Mononuclear cell (primary cell): ENCODE measurements around the gene MGAT2. TPM values are rescaled to one million over a fixed set of nuclear protein-coding genes. Genes with fewer than 3 reads are reported as not detected.
A peak's percentile ranks its signal among the peaks of the same experiment; 100 is the strongest.
"Not testable (repeated sequence)": the region's sequence is repeated elsewhere in the genome, so short reads cannot be mapped to it uniquely, and the experiment has no call there.

Experiments used
- H3K27me3 ChIP-seq: 2 replicates; pipeline ENCODE4 v1.6.0; 2011; ENCODE audit warnings: low read length, control low read depth; ENCODE audit not compliant: insufficient read depth
- H3K4me1 ChIP-seq: 2 replicates; pipeline ENCODE4 v1.5.1; 2011; ENCODE audit warnings: mild to moderate bottlenecking, low read length, control low read depth; ENCODE audit not compliant: insufficient read depth
- H3K4me3 ChIP-seq: 2 replicates; pipeline ENCODE4 v1.5.1; 2011; ENCODE audit warnings: mild to moderate bottlenecking, low read length, moderate library complexity
- H3K9me3 ChIP-seq: 2 replicates; pipeline ENCODE4 v1.5.1; 2011; ENCODE audit warnings: low read depth, mild to moderate bottlenecking, control low read depth, low read length
- total RNA-seq: library from RNA; depleted of rRNA; stranded (reverse); fragments of >200 nt; gene quantifications from one replicate; pipeline ENCODE4 v1.2.3, GENCODE V29; 2012

Gene MGAT2
- total RNA-seq, result 37.0 TPM

GRCh38 chr14:49620182-49621113 lies at the start of gene MGAT2, which contains the start of gene RPL36AL:
Gene MGAT2 (plus strand): TSS chr14:49620799. CDS start chr14:49621269, 470 bp downstream.
Gene RPL36AL (minus strand): TSS chr14:49620626. CDS start chr14:49619104, 1,522 bp downstream.
- peak within 1 kb of the TSS; percentile 98 for H3K4me3 ChIP-seq
- H3K4me1 ChIP-seq, result peaks cover 52% of the 10 kb centered on the region
- H3K9me3 ChIP-seq, result no peaks in the 10 kb centered on the region
- H3K27me3 ChIP-seq, result no peaks in the 10 kb centered on the region

- Histone ChIP-seq H3K27me3 (no peaks in the 10 kb centered on the region), H3K4me3 (no peak overlapping the region)
Measured at GRCh38 chr14:49574038-49574437, 46.6 kb upstream of the MGAT2 start.

GRCh38 chr14:49578141-49578540 lies 42.5 kb upstream of the MGAT2 start:
- Histone ChIP-seq H3K4me3 (no peak overlapping the region), H3K4me1 (peaks cover 5% of the 10 kb centered on the region), H3K27me3 (no peaks in the 10 kb centered on the region), H3K9me3 (no peaks in the 10 kb centered on the region)

More at GRCh38 chr14:49574038-49574437, 46.6 kb upstream of the MGAT2 start:
- Histone ChIP-seq H3K9me3 (no peaks in the 10 kb centered on the region), H3K4me1 (no peaks in the 10 kb centered on the region)

GRCh38 chr14:49579841-49580240 lies 40.8 kb upstream of the MGAT2 start:
- peaks cover 20% of the 10 kb centered on the region for H3K4me1 ChIP-seq
- no peaks in the 10 kb centered on the region for H3K9me3 ChIP-seq
- H3K27me3 ChIP-seq, result no peaks in the 10 kb centered on the region
- no peak overlapping the region for H3K4me3 ChIP-seq

GRCh38 chr14:49581209-49582112 lies 39.1 kb upstream of the MGAT2 start:
- no peaks in the 10 kb centered on the region for H3K9me3 ChIP-seq
- H3K4me1 ChIP-seq, result peaks cover 28% of the 10 kb centered on the region
- H3K27me3 ChIP-seq, result no peaks in the 10 kb centered on the region
- no peak overlapping the region for H3K4me3 ChIP-seq

GRCh38 chr14:49582113-49582977 lies 38.3 kb upstream of the MGAT2 start:
- Histone ChIP-seq H3K4me1 (peaks cover 28% of the 10 kb centered on the region), H3K27me3 (no peaks in the 10 kb centered on the region), H3K4me3 (no peak overlapping the region), H3K9me3 (no peaks in the 10 kb centered on the region)

- Histone ChIP-seq H3K4me1 (peaks cover 28% of the 10 kb centered on the region), H3K4me3 (no peak overlapping the region), H3K9me3 (no peaks in the 10 kb centered on the region), H3K27me3 (no peaks in the 10 kb centered on the region)
Measured at GRCh38 chr14:49583629-49584028, 37.0 kb upstream of the MGAT2 start.

GRCh38 chr14:49584058-49584457 lies 36.5 kb upstream of the MGAT2 start:
- Histone ChIP-seq H3K4me1 (peaks cover 28% of the 10 kb centered on the region), H3K27me3 (no peaks in the 10 kb centered on the region), H3K9me3 (no peaks in the 10 kb centered on the region), H3K4me3 (no peak overlapping the region)

- not testable (repeated sequence) for H3K9me3 ChIP-seq, H3K27me3 ChIP-seq
- Histone ChIP-seq H3K4me1 (peaks cover 28% of the 10 kb centered on the region), H3K4me3 (peak overlapping the region; percentile 98)
Measured at GRCh38 chr14:49584981-49585640, 35.5 kb upstream of the MGAT2 start.

GRCh38 chr14:49585803-49586672 lies 34.6 kb upstream of the MGAT2 start, which contains the start of gene RPS29:
Gene RPS29 (minus strand): TSS chr14:49586380. CDS start chr14:49586346, 34 bp downstream.
- Histone ChIP-seq H3K4me1 (peaks cover 28% of the 10 kb centered on the region), H3K27me3 (no peaks in the 10 kb centered on the region), H3K9me3 (no peaks in the 10 kb centered on the region), H3K4me3 (peak within 1 kb of the TSS; percentile 98)

- peak overlapping the region; percentile 98 for H3K4me3 ChIP-seq
- peaks cover 24% of the 10 kb centered on the region for H3K4me1 ChIP-seq
- no peaks in the 10 kb centered on the region for H3K9me3 ChIP-seq
- no peaks in the 10 kb centered on the region for H3K27me3 ChIP-seq
Measured at GRCh38 chr14:49586673-49587460, 33.7 kb upstream of the MGAT2 start.

GRCh38 chr14:49589387-49589786 lies 31.2 kb upstream of the MGAT2 start:
- Histone ChIP-seq H3K4me1 (peaks cover 13% of the 10 kb centered on the region), H3K9me3 (no peaks in the 10 kb centered on the region), H3K27me3 (no peaks in the 10 kb centered on the region), H3K4me3 (no peak overlapping the region)
